GM23338 (cell line): ENCODE data around the gene CDC42EP2. TPM values are rescaled to one million over a fixed set of nuclear protein-coding genes. Genes with fewer than 3 reads are reported as not detected.

Experiments
- ATAC-seq: fragments of 200-7000 bp; cut with Tn5 transposase; 3 replicates; pipeline ENCODE4 v1.9.1; 2020
- DNase-seq: peaks from one replicate; pipeline ENCODE4 v3.0.0-alpha.2; 2015; ENCODE audit warnings: low spot score
- H2AFZ ChIP-seq: fragments of 200-600 bp; sonication (generic); 2 replicates; pipeline ENCODE4 v1.8.0; 2016; ENCODE audit warnings: antibody characterized with exemption, mild to moderate bottlenecking, moderate library complexity
- H3F3A ChIP-seq: fragments of 200-600 bp; sonication (generic); replicated peaks from 2 replicates; pipeline ENCODE4 v1.8.0; 2017; ENCODE audit warnings: antibody characterized with exemption, mixed run types, low read depth
- H3K27ac ChIP-seq: fragments of 200-600 bp; sonication (generic); 2 replicates; pipeline ENCODE4 v1.6.1; 2016; ENCODE audit warnings: low read depth
- H3K27me3 ChIP-seq: fragments of 200-600 bp; sonication (generic); 2 replicates; pipeline ENCODE4 v1.8.0; 2016; ENCODE audit warnings: mild to moderate bottlenecking, mixed run types, moderate library complexity; ENCODE audit not compliant: insufficient read depth
- H3K36me3 ChIP-seq: fragments of 200-600 bp; sonication (generic); 2 replicates; pipeline ENCODE4 v1.8.0; 2016; ENCODE audit warnings: mild to moderate bottlenecking; ENCODE audit not compliant: insufficient read depth
- H3K4me1 ChIP-seq: fragments of 200-600 bp; sonication (generic); 2 replicates; pipeline ENCODE4 v1.8.0; 2016; ENCODE audit warnings: mild to moderate bottlenecking, moderate library complexity; ENCODE audit not compliant: insufficient read depth
- H3K4me2 ChIP-seq: fragments of 200-600 bp; sonication (generic); 2 replicates; pipeline ENCODE4 v1.7.1; 2017; ENCODE audit warnings: mixed run types
- H3K4me3 ChIP-seq: fragments of 200-600 bp; sonication (generic); 2 replicates; pipeline ENCODE4 v1.6.1; 2016; ENCODE audit warnings: mixed run types
- H3K79me2 ChIP-seq: fragments of 200-600 bp; sonication (generic); replicated peaks from 2 replicates; pipeline ENCODE4 v1.8.0; 2017; ENCODE audit warnings: mild to moderate bottlenecking; ENCODE audit not compliant: insufficient read depth
- H3K9me2 ChIP-seq: fragments of 200-600 bp; sonication (generic); 2 replicates; pipeline ENCODE4 v1.8.0; 2017; ENCODE audit not compliant: insufficient read depth
- H4K20me1 ChIP-seq: fragments of 200-600 bp; sonication (generic); replicated peaks from 2 replicates; pipeline ENCODE4 v1.8.0; 2017; ENCODE audit warnings: mild to moderate bottlenecking; ENCODE audit not compliant: insufficient read depth
- H3K27ac Mint-ChIP-seq: 2 replicates; pipeline ENCODE4 v1.8.0; 2020; ENCODE audit warnings: inconsistent platforms, mild to moderate bottlenecking, moderate library complexity, mixed read lengths
- H3K27me3 Mint-ChIP-seq: 3 replicates; pipeline ENCODE4 v1.8.0; 2022; ENCODE audit warnings: low read depth, mild to moderate bottlenecking, moderate library complexity, mixed read lengths, inconsistent platforms; ENCODE audit not compliant: insufficient read depth, poor library complexity
- H3K36me3 Mint-ChIP-seq: 3 replicates; pipeline ENCODE4 v1.8.0; 2021; ENCODE audit warnings: low read depth, mild to moderate bottlenecking, inconsistent platforms, moderate library complexity, mixed read lengths
- H3K4me1 Mint-ChIP-seq: 3 replicates; pipeline ENCODE4 v1.8.0; 2020; ENCODE audit warnings: mild to moderate bottlenecking, inconsistent platforms, mixed read lengths
- H3K4me3 Mint-ChIP-seq: 3 replicates; pipeline ENCODE4 v1.8.0; 2021; ENCODE audit warnings: moderate library complexity, mild to moderate bottlenecking, inconsistent platforms, mixed read lengths
- H3K9me3 Mint-ChIP-seq: 3 replicates; pipeline ENCODE4 v1.8.0; 2020; ENCODE audit warnings: moderate library complexity, mild to moderate bottlenecking, inconsistent platforms, mixed read lengths
- CREB1 ChIP-seq: fragments of 250-450 bp; sonication (Bioruptor Pico); IDR thresholded peaks from 2 replicates; pipeline ENCODE4 v1.5.0; 2020; ENCODE audit warnings: low read depth, mild to moderate bottlenecking, moderate library complexity
- ETS1 ChIP-seq: IDR thresholded peaks from 2 replicates; pipeline ENCODE4 v1.6.1; 2016; ENCODE audit warnings: antibody characterized with exemption
- EZH2 ChIP-seq: fragments of 200-600 bp; sonication (generic); IDR thresholded peaks from one replicate; pipeline ENCODE4 v1.8.0; 2017; ENCODE audit warnings: antibody characterized with exemption, mild to moderate bottlenecking, low read depth; ENCODE audit not compliant: unreplicated experiment
- EZH2phosphoT487 ChIP-seq: fragments of 200-600 bp; sonication (generic); IDR thresholded peaks from one replicate; pipeline ENCODE4 v1.8.1; 2018; ENCODE audit warnings: antibody characterized with exemption; ENCODE audit not compliant: unreplicated experiment
- JUNB ChIP-seq: IDR thresholded peaks from one replicate; pipeline ENCODE4 v1.6.1; 2016; ENCODE audit warnings: antibody characterized with exemption; ENCODE audit not compliant: unreplicated experiment
- NANOG ChIP-seq: IDR thresholded peaks from 2 replicates; pipeline ENCODE4 v1.6.1; 2016; ENCODE audit warnings: antibody characterized with exemption, borderline replicate concordance
- POLR2AphosphoS5 ChIP-seq: IDR thresholded peaks from 2 replicates; pipeline ENCODE4 v1.6.1; 2016; ENCODE audit warnings: antibody characterized with exemption, low read depth
- REST ChIP-seq: IDR thresholded peaks from one replicate; pipeline ENCODE4 v1.6.1; 2018; ENCODE audit warnings: antibody characterized with exemption; ENCODE audit not compliant: unreplicated experiment
- STAT1 ChIP-seq: IDR thresholded peaks from one replicate; pipeline ENCODE4 v1.6.1; 2016; ENCODE audit warnings: antibody characterized with exemption; ENCODE audit not compliant: unreplicated experiment
- ZNF114 ChIP-seq: fragments of 250-450 bp; sonication (Bioruptor Pico); IDR thresholded peaks from 2 replicates; pipeline ENCODE4 v1.5.0; 2020; ENCODE audit warnings: mild to moderate bottlenecking, moderate library complexity
- ZNF331 ChIP-seq: fragments of 250-450 bp; sonication (Bioruptor Pico); IDR thresholded peaks from 2 replicates; pipeline ENCODE4 v1.5.0; 2020; ENCODE audit warnings: low read depth, mild to moderate bottlenecking, moderate library complexity
- ZNF462 ChIP-seq: fragments of 250-450 bp; sonication (Bioruptor Pico); IDR thresholded peaks from 2 replicates; pipeline ENCODE4 v1.5.0; 2020; ENCODE audit warnings: mild to moderate bottlenecking, moderate library complexity
- polyA plus RNA-seq: library from polyadenylated mRNA; unstranded; fragments of >200 nt; fragmentation: Nextera tagmentation; extraction: Ambion mirVana; gene quantifications from 2 replicates; pipeline ENCODE4 v1.2.1, GENCODE V29; 2016
- total RNA-seq: library from RNA; depleted of rRNA; stranded (reverse); fragments of >200 nt; shearing (Covaris generic); gene quantifications from 2 replicates; pipeline ENCODE4 v1.2.3, GENCODE V29; 2014
- TF ChIP-seq, protein P1 (sequence below), 2 experiments: fragments of 200-600 bp in 1 of 2; sonication (generic) in 1 of 2; conservative IDR thresholded peaks; 2 replicates each; pipeline versions ENCODE4 v1.5.1 to v1.6.1; 2016 to 2017; ENCODE audit warnings: antibody characterized with exemption in 2 of 2, low read depth in 2 of 2, mild to moderate bottlenecking in 2 of 2, moderate library complexity in 1 of 2

CDC42EP2 gene
- total and polyA plus RNA-seq, 2 experiments from 2014 or later = 18.2 to 19.0 TPM

DNA sequence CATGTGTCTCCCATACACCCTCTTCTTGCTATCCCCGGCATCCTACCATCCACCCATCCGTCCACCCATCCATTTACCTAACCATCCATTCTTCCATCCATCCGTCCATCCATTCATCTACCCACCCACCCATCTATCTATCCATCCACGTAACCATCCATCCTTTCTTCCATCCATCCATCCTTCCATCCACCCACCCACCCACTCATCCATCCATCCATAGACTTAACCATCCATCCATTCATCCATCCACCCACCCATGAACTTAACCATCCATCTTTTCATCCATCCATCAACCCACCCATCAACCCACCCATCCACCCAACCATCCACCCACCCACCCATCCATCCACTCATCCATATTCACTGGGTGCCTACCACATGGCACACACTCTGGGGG lies 10.6 kb upstream of the CDC42EP2 start:
- DNase-seq (no peak), ATAC-seq (no peak)
- Mint-ChIP-seq H3K4me1 (peaks cover 16% of the 10 kb centered on the region), H3K36me3 (peaks cover 14% of the 10 kb centered on the region), H3K27me3 (peaks cover 20% of the 10 kb centered on the region), H3K9me3 (no peaks in the 10 kb centered on the region; the same call in 2 of the 3 replicates), H3K4me3 (no peak overlapping the region), H3K27ac (no peak overlapping the region)
- Histone ChIP-seq H2AFZ (no peak overlapping the region), H3K4me2 (no peak overlapping the region), H3K4me3 (no peak overlapping the region), H3K27me3 (no peaks in the 10 kb centered on the region), H3K36me3 (no peaks in the 10 kb centered on the region), H3K79me2 (no peaks in the 10 kb centered on the region), H3K27ac (no peak overlapping the region), H4K20me1 (no peaks in the 10 kb centered on the region; the same call in 1 of the 2 replicates), H3K9me2 (no peaks in the 10 kb centered on the region), H3F3A (0 out of 2 replicates have a peak, but pooled peaks cover 2% of the 10 kb centered on the region), H3K4me1 (peaks cover 14% of the 10 kb centered on the region)
- no peak for TF ChIP-seq STAT1
- TF ChIP-seq REST = no peak
- no peak for TF ChIP-seq POLR2AphosphoS5
- no peak for TF ChIP-seq ZNF462 (CRISPR knock-in tag)
- no peak for TF ChIP-seq ZNF331 (CRISPR knock-in tag)
- TF ChIP-seq ETS1 = no peak
- TF ChIP-seq CREB1 = no peak
- no peak for TF ChIP-seq ZNF114
- no peak for TF ChIP-seq EZH2phosphoT487
- TF ChIP-seq JUNB = no peak
- no peak for TF ChIP-seq NANOG
- TF ChIP-seq EZH2 = no peak
- TF ChIP-seq, protein P1, sequence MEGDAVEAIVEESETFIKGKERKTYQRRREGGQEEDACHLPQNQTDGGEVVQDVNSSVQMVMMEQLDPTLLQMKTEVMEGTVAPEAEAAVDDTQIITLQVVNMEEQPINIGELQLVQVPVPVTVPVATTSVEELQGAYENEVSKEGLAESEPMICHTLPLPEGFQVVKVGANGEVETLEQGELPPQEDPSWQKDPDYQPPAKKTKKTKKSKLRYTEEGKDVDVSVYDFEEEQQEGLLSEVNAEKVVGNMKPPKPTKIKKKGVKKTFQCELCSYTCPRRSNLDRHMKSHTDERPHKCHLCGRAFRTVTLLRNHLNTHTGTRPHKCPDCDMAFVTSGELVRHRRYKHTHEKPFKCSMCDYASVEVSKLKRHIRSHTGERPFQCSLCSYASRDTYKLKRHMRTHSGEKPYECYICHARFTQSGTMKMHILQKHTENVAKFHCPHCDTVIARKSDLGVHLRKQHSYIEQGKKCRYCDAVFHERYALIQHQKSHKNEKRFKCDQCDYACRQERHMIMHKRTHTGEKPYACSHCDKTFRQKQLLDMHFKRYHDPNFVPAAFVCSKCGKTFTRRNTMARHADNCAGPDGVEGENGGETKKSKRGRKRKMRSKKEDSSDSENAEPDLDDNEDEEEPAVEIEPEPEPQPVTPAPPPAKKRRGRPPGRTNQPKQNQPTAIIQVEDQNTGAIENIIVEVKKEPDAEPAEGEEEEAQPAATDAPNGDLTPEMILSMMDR (conservative IDR thresholded peaks at IDR 0.05; ENCODE audit: low read depth in 2 of 2) = no peak
